ENCODE data around the gene AFF3. TPM values are rescaled to one million over a fixed set of nuclear protein-coding genes. Genes with fewer than 3 reads are reported as not detected.

Gene AFF3
- total and polyA plus RNA-seq, 2 of the 4 experiments (the other 2 are of a cell fraction), result 12.9 to 14.3 TPM

- Histone ChIP-seq H3K4me1 (ENCODE audit: control insufficient read depth, insufficient read depth, low read length) (peaks cover 12% of the 10 kb centered on the region), H4K5ac (ENCODE audit: low read depth, low read length) (no peak overlapping the region; the same call in 1 of the 2 replicates), H3K36me3 (ENCODE audit: control insufficient read depth, insufficient read depth, low read length) (no peaks in the 10 kb centered on the region), H3K9me3 (ENCODE audit: control insufficient read depth, insufficient read depth, low read length) (no peaks in the 10 kb centered on the region), H3K4ac (ENCODE audit: low read depth, low read length) (peak overlapping the region; percentile 90), H2BK5ac (ENCODE audit: low read depth, low read length, poor library complexity, severe bottlenecking) (no peak overlapping the region), H3K18ac (ENCODE audit: low read depth, low read length) (no peak overlapping the region; the same call in 1 of the 2 replicates), H3K27ac (ENCODE audit: insufficient read depth, low read length) (peak overlapping the region; percentile 26; the same call in 1 of the 2 replicates), H2AK5ac (ENCODE audit: low read depth, low read length) (peak overlapping the region; percentile 13; the same call in 1 of the 2 replicates), H2BK15ac (ENCODE audit: low read depth, low read length) (peak overlapping the region; percentile 50; the same call in 2 of the 3 replicates), H2BK120ac (ENCODE audit: low read depth, low read length) (peak overlapping the region; percentile 95), H3K27me3 (ENCODE audit: control insufficient read depth, insufficient read depth, low read length) (no peaks in the 10 kb centered on the region), H4K91ac (ENCODE audit: insufficient read depth, low read depth, low read length) (peak overlapping the region; percentile 77), H3K14ac (replicated peaks; ENCODE audit: low read depth, low read length) (peak overlapping the region; percentile 51; the same call in 1 of the 2 replicates), H3K4me2 (ENCODE audit: low read depth, low read length) (no peak overlapping the region), H4K20me1 (ENCODE audit: insufficient read depth, low read length) (no peaks in the 10 kb centered on the region), H3K79me1 (ENCODE audit: low read depth in 1 of 2, low read length in 2 of 2) (peaks cover 4 to 14% of the 10 kb centered on the region in 2 experiments; a peak in 2 of 4 replicates), H4K8ac (ENCODE audit: low read depth in 2 of 2, low read length in 2 of 2) (peak overlapping the region in 1 of 2 experiments; percentile 63; a peak in 2 of 4 replicates), H3K23ac (ENCODE audit: low read depth, low read length) (no peak overlapping the region; the same call in 1 of the 2 replicates), H3K9me1 (ENCODE audit: insufficient read depth, low read length) (peaks cover 28% of the 10 kb centered on the region), H2BK20ac (ENCODE audit: low read depth, low read length) (peak overlapping the region; percentile 81), H2AFZ (replicated peaks; ENCODE audit: low read length, poor library complexity) (no peak overlapping the region), H3K4me3 (ENCODE audit: insufficient read depth, low read depth, low read length) (no peak overlapping the region), H3K56ac (ENCODE audit: extremely low read depth, insufficient read depth, low read length) (no peak overlapping the region), H2AK9ac (replicated peaks; ENCODE audit: low read depth, low read length, poor library complexity) (no peak overlapping the region), H3K9ac (ENCODE audit: low read depth, low read length) (no peak overlapping the region)
- in situ Hi-C loops (cut with MboI; ENCODE audit: low sequenced_read_pairs) (no loop called here), intact Hi-C loops (cut with micrococcal nuclease) (no loop called here), dilution Hi-C loops (cut with HindIII; ENCODE audit: low sequenced_read_pairs, unreplicated experiment) (no loop called here)
- WGBS, 2 experiments (ENCODE audit: extremely low coverage in 2 of 2, insufficient read length in 1 of 2), result no CpG with 5 or more reads among the region's 2 CpGs
- ChIA-PET CTCF (no interaction called here), POLR2A (ENCODE audit: unreplicated experiment) (no interaction called here)
- no peak for ATAC-seq (ENCODE audit: low read depth)
- BruUV-seq (replicated peaks), result no TSS peak
- TF ChIP-seq CHD1 (IDR thresholded peaks at IDR 0.05; ENCODE audit: low read depth, low read length) (no peak), CEBPB (IDR thresholded peaks at IDR 0.05; ENCODE audit: low read depth, low read length) (peak; percentile 95), POLR2A (IDR thresholded peaks at IDR 0.05; ENCODE audit: low read depth, low read length) (no peak), NFE2L2 (IDR thresholded peaks at IDR 0.05; ENCODE audit: low read depth, low read length) (no peak), MAZ (IDR thresholded peaks at IDR 0.05; ENCODE audit: borderline replicate concordance, low read depth, low read length) (no peak), RCOR1 (IDR thresholded peaks at IDR 0.05; ENCODE audit: insufficient replicate concordance, low read length) (no peak), MAFK (IDR thresholded peaks at IDR 0.05; ENCODE audit: low read depth, low read length) (no peak), ELK1 (IDR thresholded peaks at IDR 0.05; ENCODE audit: borderline replicate concordance, low read depth, low read length) (no peak)
- peak; percentile 70 for DNase-seq
Observed at GRCh38 chr2:99698896-99699295, 443.5 kb downstream of the AFF3 start.

Data from IMR-90 (cell line).